Psoas muscle (tissue), 8 donors: ENCODE measurements around the gene ST6GAL1. TPM values are rescaled to one million over a fixed set of nuclear protein-coding genes. Genes with fewer than 3 reads are reported as not detected.

ENCODE experiments used
- ATAC-seq, 4 donors: fragments of 200-7000 bp; cut with Tn5 transposase; one replicate each; pipeline ENCODE4 v1.9.1; 2020; ENCODE audit warnings: moderate library complexity in 3 of 4, mild to moderate bottlenecking in 2 of 4
- DNase-seq, 2 donors: peaks; one replicate each; pipeline ENCODE4 v3.0.0-alpha.2; 2020
- H3K27ac ChIP-seq: fragments of 200-600 bp; one replicate; pipeline ENCODE4 v1.8.0; 2022
- H3K27me3 ChIP-seq, 3 donors: fragments of 200-600 bp in 1 of 3; one replicate each; pipeline versions ENCODE4 v1.6.1 to v1.8.0; 2013 to 2022; ENCODE audit warnings: low read length in 2 of 3, mild to moderate bottlenecking in 2 of 3, moderate library complexity in 1 of 3; ENCODE audit not compliant: insufficient read depth in 3 of 3
- H3K36me3 ChIP-seq, 2 donors: fragments of 200-600 bp in 1 of 2; one replicate each; pipeline versions ENCODE4 v1.6.1 to v1.8.0; 2013 to 2022; ENCODE audit warnings: low read depth in 1 of 2, mild to moderate bottlenecking in 1 of 2, moderate library complexity in 1 of 2; ENCODE audit not compliant: insufficient read depth in 1 of 2
- H3K4me1 ChIP-seq: fragments of 200-600 bp; one replicate; pipeline ENCODE4 v1.8.0; 2022
- H3K4me3 ChIP-seq: fragments of 200-600 bp; one replicate; pipeline ENCODE4 v1.8.0; 2022; ENCODE audit warnings: mild to moderate bottlenecking
- H3K9me3 ChIP-seq: fragments of 200-600 bp; one replicate; pipeline ENCODE4 v1.8.0; 2022
- CTCF ChIP-seq: fragments of 200-600 bp; IDR thresholded peaks from one replicate; pipeline ENCODE4 v1.8.0; 2022; ENCODE audit warnings: antibody characterized with exemption
- WGBS, 3 donors: extraction: QIAGEN DNeasy Blood & Tissue Kit; methylation state at CpG; one replicate each; pipeline versions ENCODE4 v1.1.6 to v1.1.7; 2013; 5-methylcytosine and 5-hydroxymethylcytosine counted together
- intact Hi-C, 2 donors: fragments of 100-400 bp; cut with DNase I; formaldehyde crosslinking; loops; one replicate each; pipeline versions ENCODE4 v1.11.0 to v1.14.2; 2022
- polyA plus RNA-seq, 3 donors: library from polyadenylated mRNA; stranded (reverse); fragments of 200-250 nt; gene quantifications; one replicate each; pipeline ENCODE4 v1.2.3, GENCODE V29; 2013
- total RNA-seq, 4 donors: library from RNA; stranded (reverse); fragmentation: NEBNext Ultra II Directional in 2 of 4; extraction: Animal tissue kit (Norgen Biotek cat#: 25700) in 2 of 4; gene quantifications; one replicate each; pipeline versions ENCODE4 v1.2.1 to v1.2.4, GENCODE V29; 2021 to 2023
- donor health status: healthy with polysubstance abuse.
- donor health status: DM: no; HTN: no; CAD: no; lungs with moderate emphysema.
- donor health status: Bipolar disorder and iron deficiency.
- donor health status: healthy.
- donor health status: DM: yes; HTN: yes; CAD: no.
- donor health status: DM: no; HTN: no; CAD: no.
- donor health status: DM: no; HTN: no; CAD: no.
- donor health status: DM: yes; HTN: yes; CAD: no.

ST6GAL1 gene
- total and polyA plus RNA-seq, 7 donors = 4.2 to 25.0 (median 15.3) TPM

DNA sequence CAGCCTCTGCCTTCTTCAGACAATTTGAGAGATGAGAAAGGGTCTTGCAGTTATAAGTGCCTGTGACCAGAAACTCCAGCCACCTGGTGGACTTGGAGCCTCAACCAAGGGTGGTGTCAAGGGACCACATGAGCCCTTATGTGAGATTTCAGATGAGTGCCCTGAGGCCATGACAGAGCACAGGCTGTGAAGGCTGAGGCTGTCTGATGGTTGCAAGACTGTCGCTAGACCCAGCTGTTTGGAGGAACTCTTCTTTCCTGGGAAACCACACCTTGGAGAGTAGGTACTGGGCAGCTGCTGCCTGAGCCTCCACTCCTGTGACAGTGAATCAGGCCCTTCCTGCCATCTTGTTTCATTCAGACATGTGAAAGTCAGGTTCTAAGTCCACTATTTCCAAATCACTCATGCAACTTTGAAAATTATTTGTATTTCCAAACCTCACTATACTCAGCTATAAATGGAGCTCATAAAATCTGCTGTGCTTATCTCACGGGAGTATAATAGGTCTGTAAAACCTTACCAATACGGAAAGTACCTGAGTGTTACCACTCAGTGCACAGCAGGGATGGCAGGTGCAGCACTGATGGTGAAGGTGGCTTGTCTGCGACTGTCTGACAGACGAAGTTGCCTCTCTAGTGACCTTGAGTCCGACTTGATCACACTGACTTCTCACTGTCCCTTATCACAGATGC is 109.5 kb downstream of the ST6GAL1 start:
- Histone ChIP-seq H3K27ac (no peak overlapping the region), H3K36me3 (peaks cover 0 to 33% of the 10 kb centered on the region in 2 donors), H3K27me3 (no peaks in the 10 kb centered on the region), H3K9me3 (peaks cover 7% of the 10 kb centered on the region), H3K4me1 (peaks cover 3% of the 10 kb centered on the region), H3K4me3 (no peak overlapping the region)
- no peak for TF ChIP-seq CTCF
- intact Hi-C loops = no loop called here
- no peak for ATAC-seq
- 94 to 98% (median 94%) methylated on average over 6 of the region's 6 CpGs for WGBS, 3 donors
- DNase-seq = no peak

GRCh38 chr3:187040516-187041361 is 110.4 kb downstream of the ST6GAL1 start:
- peaks cover 3% of the 10 kb centered on the region for H3K4me1 ChIP-seq
- intact Hi-C loops = no loop called here
- H3K27me3 ChIP-seq = no peaks in the 10 kb centered on the region

GRCh38 chr3:187041362-187042307 is 111.3 kb downstream of the ST6GAL1 start:
- Histone ChIP-seq H3K4me1 (peaks cover 3% of the 10 kb centered on the region), H3K27ac (no peak overlapping the region), H3K4me3 (no peak overlapping the region), H3K27me3 (no peaks in the 10 kb centered on the region), H3K36me3 (peaks cover 0 to 33% of the 10 kb centered on the region in 2 donors), H3K9me3 (no peaks in the 10 kb centered on the region)
- DNase-seq (no peak), ATAC-seq (peak in 1 of 4 donors; percentile 46)
- no peak for TF ChIP-seq CTCF
- 79 to 84% (median 81%) methylated on average over 8 of the region's 8 CpGs for WGBS, 3 donors
- intact Hi-C loops = no loop called here

More at GRCh38 chr3:187040516-187041361, 110.4 kb downstream of the ST6GAL1 start:
- Histone ChIP-seq H3K9me3 (no peaks in the 10 kb centered on the region), H3K36me3 (peaks cover 0 to 33% of the 10 kb centered on the region in 2 donors), H3K4me3 (no peak overlapping the region), H3K27ac (no peak overlapping the region)
- 94 to 95% (median 94%) methylated on average over 5 of the region's 5 CpGs for WGBS, 3 donors
- ATAC-seq (peak in 2 of 4 donors; percentile 37 to 76), DNase-seq (no peak)
- TF ChIP-seq CTCF = no peak

DNA sequence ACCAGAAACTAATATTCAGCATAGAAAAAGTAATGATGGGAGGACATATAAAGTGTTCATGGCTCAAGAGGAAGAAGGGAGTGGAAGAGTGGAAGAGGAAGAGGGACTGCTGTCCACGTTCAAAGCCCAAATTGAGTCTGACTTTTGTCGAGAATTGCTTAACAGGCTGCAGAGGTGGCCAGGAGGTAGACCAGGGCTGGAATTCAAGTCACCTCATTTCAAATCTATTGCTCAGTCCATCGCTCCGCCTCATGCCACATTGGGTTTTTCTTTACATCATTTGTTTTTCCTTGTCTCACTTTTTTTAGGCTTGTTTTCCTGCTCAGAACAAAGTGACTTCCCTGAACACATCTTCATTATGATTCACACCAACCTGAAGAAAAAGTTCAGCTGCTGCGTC is 112.0 kb downstream of the ST6GAL1 start:
- peaks cover 3% of the 10 kb centered on the region for H3K4me1 ChIP-seq
- H3K9me3 ChIP-seq = no peaks in the 10 kb centered on the region
- DNase-seq (no peak), ATAC-seq (no peak)
- H3K36me3 ChIP-seq = peaks cover 0 to 33% of the 10 kb centered on the region in 2 donors
- no peak for TF ChIP-seq CTCF
- intact Hi-C loops = no loop called here
- no peaks in the 10 kb centered on the region for H3K27me3 ChIP-seq
- no peak overlapping the region for H3K4me3 ChIP-seq
- no peak overlapping the region for H3K27ac ChIP-seq
- 89 to 90% (median 89%) methylated on average over 5 of the region's 5 CpGs for WGBS, 3 donors
